GM12878 (cell line): ENCODE results near the gene NAGA. TPM values are rescaled to one million over a fixed set of nuclear protein-coding genes. Genes with fewer than 3 reads are reported as not detected.

Experiments used
- ATAC-seq: fragments of 200-7000 bp; cut with Tn5 transposase; 3 replicates; pipeline ENCODE4 v1.9.1; 2020; ENCODE audit warnings: mild to moderate bottlenecking, moderate library complexity
- BruUV-seq: library from RNA; stranded (reverse); fragments of 400-500 nt; replicated peaks from 2 replicates; lab custom pipeline; 2021; lab: Mats Ljungman, UMichigan
- CTCF ChIA-PET: fragments of 300-600 bp; sonication (Branson Sonifier 250); formaldehyde crosslinking; extraction: SDS; loops from one replicate; lab custom pipeline; 2021; ENCODE audit warnings: inconsistent platforms; lab: Yijun Ruan, JAX
- POLR2A ChIA-PET: fragments of 350-600 bp; formaldehyde crosslinking; extraction: SDS; loops from one replicate; lab custom pipeline; 2021; ENCODE audit warnings: inconsistent platforms; lab: Charles Lee
- RAD21 ChIA-PET: fragments of 300-600 bp; sonication (Branson Sonifier 250); formaldehyde crosslinking; loops from one replicate; lab custom pipeline; 2023; ENCODE audit warnings: antibody characterized with exemption; ENCODE audit not compliant: unreplicated experiment; lab: Charles Lee
- SMC1A ChIA-PET: fragments of 300-600 bp; sonication (Branson Sonifier 250); formaldehyde crosslinking; loops from one replicate; lab custom pipeline; 2023; ENCODE audit not compliant: unreplicated experiment, uncharacterized antibody; lab: Charles Lee
- DNase-seq: peaks from one replicate; pipeline ENCODE4 v3.0.0-alpha.2; 2011; ENCODE audit warnings: low read depth, low spot score
- FAIRE-seq: peaks from 3 replicates; lab custom pipeline; 2011; peaks lifted over from hg19 to GRCh38; lab: Jason Lieb, UNC
- H2AFZ ChIP-seq: 2 replicates; pipeline ENCODE4 v1.6.0; 2011; ENCODE audit warnings: low read depth, low read length, control low read depth; ENCODE audit not compliant: control insufficient read depth
- H3K27ac ChIP-seq: 2 replicates; pipeline ENCODE4 v1.5.1; 2011; ENCODE audit warnings: control low read depth; ENCODE audit not compliant: control insufficient read depth, insufficient read depth
- H3K27me3 ChIP-seq, 2 experiments: replicated peaks in 1 of 2; 2 replicates each; pipeline versions ENCODE4 v1.6.0 to v1.6.1; 2011; ENCODE audit warnings: low read length in 1 of 2; ENCODE audit not compliant: control insufficient read depth in 2 of 2, insufficient read depth in 2 of 2
- H3K36me3 ChIP-seq, 2 experiments: 2 replicates each; pipeline ENCODE4 v1.5.1; 2011; ENCODE audit warnings: low read length in 1 of 2; ENCODE audit not compliant: control insufficient read depth in 2 of 2, insufficient read depth in 2 of 2
- H3K4me1 ChIP-seq: 2 replicates; pipeline ENCODE4 v1.6.1; 2011; ENCODE audit warnings: mild to moderate bottlenecking, low read length, moderate library complexity, mixed read lengths; ENCODE audit not compliant: control insufficient read depth, insufficient read depth
- H3K4me2 ChIP-seq: 2 replicates; pipeline ENCODE4 v1.6.0; 2011; ENCODE audit warnings: control low read depth; ENCODE audit not compliant: control insufficient read depth, insufficient read depth
- H3K4me3 ChIP-seq: fragments of 200-600 bp; sonication (generic); 2 replicates; pipeline ENCODE4 v1.5.1; 2016
- H3K79me2 ChIP-seq: 2 replicates; pipeline ENCODE4 v1.6.0; 2011; ENCODE audit warnings: low read length; ENCODE audit not compliant: control insufficient read depth, insufficient read depth
- H3K9ac ChIP-seq: 2 replicates; pipeline ENCODE4 v1.8.0; 2011; ENCODE audit warnings: low read length, control low read depth, mixed read lengths; ENCODE audit not compliant: control insufficient read depth, insufficient read depth
- H3K9me3 ChIP-seq: replicated peaks from 3 replicates; pipeline ENCODE4 v1.5.1; 2011; ENCODE audit warnings: mild to moderate bottlenecking, low read length; ENCODE audit not compliant: control insufficient read depth, insufficient read depth
- H4K20me1 ChIP-seq: 2 replicates; pipeline ENCODE4 v1.6.0; 2011; ENCODE audit not compliant: control insufficient read depth, insufficient read depth
- ATF7 ChIP-seq: fragments of 450-650 bp; IDR thresholded peaks from 2 replicates; pipeline ENCODE4 v1.6.1; 2016; ENCODE audit warnings: low read depth, mild to moderate bottlenecking
- BACH1 ChIP-seq: fragments of 450-650 bp; IDR thresholded peaks from 2 replicates; pipeline ENCODE4 v1.6.1; 2017; ENCODE audit warnings: mild to moderate bottlenecking, borderline replicate concordance
- CHD4 ChIP-seq: fragments of 200-600 bp; sonication (generic); IDR thresholded peaks from 2 replicates; pipeline ENCODE4 v1.6.1; 2016; ENCODE audit warnings: mild to moderate bottlenecking
- CREB1 ChIP-seq: IDR thresholded peaks from 2 replicates; pipeline ENCODE4 v1.6.1; 2012; ENCODE audit warnings: low read depth, mild to moderate bottlenecking, inconsistent platforms
- E4F1 ChIP-seq: fragments of 450-650 bp; IDR thresholded peaks from 2 replicates; pipeline ENCODE4 v1.6.1; 2018; ENCODE audit warnings: borderline replicate concordance, mild to moderate bottlenecking; ENCODE audit not compliant: partially characterized antibody
- ELK1 ChIP-seq: IDR thresholded peaks from 2 replicates; pipeline ENCODE4 v1.6.1; 2012; ENCODE audit warnings: low read depth, low read length, improper control_type of control experiment
- GATAD2B ChIP-seq: fragments of 450-650 bp; conservative IDR thresholded peaks from 2 replicates; pipeline ENCODE4 v1.6.1; 2017; ENCODE audit warnings: low read depth, mild to moderate bottlenecking, moderate library complexity
- HDAC2 ChIP-seq: fragments of 200-600 bp; sonication (generic); IDR thresholded peaks from 2 replicates; pipeline ENCODE4 v1.6.1; 2017
- MEF2B ChIP-seq: fragments of 450-650 bp; IDR thresholded peaks from 2 replicates; pipeline ENCODE4 v1.6.1; 2018; ENCODE audit warnings: mild to moderate bottlenecking, moderate library complexity; ENCODE audit not compliant: partially characterized antibody, poor library complexity, severe bottlenecking
- MTA3 ChIP-seq: IDR thresholded peaks from 2 replicates; pipeline ENCODE4 v1.6.1; 2012; ENCODE audit warnings: low read length, inconsistent platforms, borderline replicate concordance
- NRF1 ChIP-seq: conservative IDR thresholded peaks from 2 replicates; pipeline ENCODE4 v1.6.1; 2011; ENCODE audit warnings: mild to moderate bottlenecking, low read depth, low read length, improper control_type of control experiment
- SKIL ChIP-seq: fragments of 450-650 bp; IDR thresholded peaks from 2 replicates; pipeline ENCODE4 v1.6.1; 2017; ENCODE audit warnings: mild to moderate bottlenecking, low read depth, inconsistent platforms; ENCODE audit not compliant: poor library complexity, severe bottlenecking
- SMAD1 ChIP-seq: fragments of 450-650 bp; IDR thresholded peaks from 2 replicates; pipeline ENCODE4 v1.6.1; 2018; ENCODE audit warnings: mild to moderate bottlenecking, low read depth; ENCODE audit not compliant: partially characterized antibody
- SUZ12 ChIP-seq: fragments of 200-600 bp; sonication (generic); IDR thresholded peaks from one replicate; pipeline ENCODE4 v1.6.1; 2018; ENCODE audit warnings: antibody characterized with exemption, mild to moderate bottlenecking; ENCODE audit not compliant: unreplicated experiment
- YBX1 ChIP-seq: fragments of 450-650 bp; IDR thresholded peaks from 2 replicates; pipeline ENCODE4 v1.6.1; 2016; ENCODE audit warnings: antibody characterized with exemption
- ZBTB4 ChIP-seq: fragments of 450-650 bp; formaldehyde crosslinking; IDR thresholded peaks from 2 replicates; pipeline ENCODE4 v1.4.0; 2022; ENCODE audit warnings: mild to moderate bottlenecking, moderate library complexity
- WGBS: methylation state at CpG from one replicate; pipeline ENCODE4 v1.1.6; 2016; ENCODE audit warnings: low lambda C conversion rate; ENCODE audit not compliant: insufficient replicate concordance, insufficient coverage; ENCODE audit errors: missing lambda C conversion rate; 5-methylcytosine and 5-hydroxymethylcytosine counted together
- in situ Hi-C: fragments of 300-500 bp; cut with MboI; formaldehyde crosslinking; loops from 9 replicates; pipeline ENCODE4 v1.14.3; 2018; ENCODE audit warnings: mixed read lengths
- intact Hi-C: fragments of 100-400 bp; cut with micrococcal nuclease; formaldehyde crosslinking; loops from one replicate; pipeline ENCODE4 v1.14.2; 2022; ENCODE audit not compliant: unreplicated experiment
- polyA plus RNA-seq, 11 experiments: library from polyadenylated mRNA; depleted of rRNA in 4 of 11; unstranded in 6 of 11; stranded (reverse) in 5 of 11; fragments of >200 nt; fragmentation: Nextera tagmentation in 4 of 11; fragmentation: Illumina TruSeq in 1 of 11; extraction: Ambion mirVana in 4 of 11; extraction: Trizol in 1 of 11; gene quantifications; 1 replicate in 1 of 11; 2 replicates in 10 of 11; pipeline versions ENCODE4 v1.2.1 to v1.2.3, GENCODE V29; 2011 to 2016; ENCODE audit warnings: inconsistent platforms in 2 of 11, missing spikeins in 2 of 11, low read depth in 1 of 11
- total RNA-seq, 4 experiments: library from RNA; depleted of rRNA in 3 of 4; stranded (reverse); fragments of >200 nt in 3 of 4; fragmentation: Illumina TruSeq in 1 of 4; extraction: Trizol in 1 of 4; gene quantifications; 2 replicates each; pipeline versions ENCODE4 v1.2.1 to v1.2.3, GENCODE V29; 2013 to 2021

The NAGA gene
- total and polyA plus RNA-seq, 10 of the 15 experiments (the other 5 are each of a cell fraction or from before 2014, with no cell fraction given) = 9.3 to 46.0 (median 33.2) TPM

- Histone ChIP-seq H3K27me3 (no peaks in the 10 kb centered on the region), H3K9ac (no peak overlapping the region), H4K20me1 (peaks cover 2% of the 10 kb centered on the region; the same call in 1 of the 2 replicates), H3K4me1 (peaks cover 7% of the 10 kb centered on the region), H3K4me2 (no peak overlapping the region), H3K79me2 (peaks cover 10% of the 10 kb centered on the region), H3K4me3 (no peak overlapping the region), H3K9me3 (no peaks in the 10 kb centered on the region; the same call in 2 of the 3 replicates), H3K27ac (no peak overlapping the region), H3K36me3 (peaks cover 8 to 19% of the 10 kb centered on the region in 2 experiments), H2AFZ (no peak overlapping the region)
- SMC1A ChIA-PET = no interaction called here
- ATAC-seq (no peak), DNase-seq (no peak), FAIRE-seq (no peak)
- intact Hi-C loops (no loop called here), in situ Hi-C loops (no loop called here)
- POLR2A ChIA-PET = no interaction called here
- no TSS peak for BruUV-seq
- CTCF ChIA-PET = no interaction called here
- 98% methylated on average over 7 of the region's 7 CpGs for WGBS
- RAD21 ChIA-PET = no interaction called here
- TF ChIP-seq MTA3 = no peak
- no peak for TF ChIP-seq ELK1
- no peak for TF ChIP-seq CREB1
- no peak for TF ChIP-seq SKIL
- no peak for TF ChIP-seq MEF2B
- no peak for TF ChIP-seq ZBTB4 (CRISPR knock-in tag)
- TF ChIP-seq SUZ12 = no peak
- TF ChIP-seq NRF1 = no peak
- no peak for TF ChIP-seq BACH1
- no peak for TF ChIP-seq SMAD1
- TF ChIP-seq GATAD2B = no peak
- no peak for TF ChIP-seq YBX1
- no peak for TF ChIP-seq HDAC2
- no peak for TF ChIP-seq ATF7
- TF ChIP-seq E4F1 = no peak
- TF ChIP-seq CHD4 = no peak
These were observed 4.4 kb downstream of the NAGA start for GRCh38 chr22:42066126-42066761.
